HG03045 (cell line): Measurements from ENCODE around the gene DENND5B.
A peak's percentile ranks its signal among the peaks of the same experiment; 100 is the strongest.
"Not testable (repeated sequence)": the region's sequence is repeated elsewhere in the genome, so short reads cannot be mapped to it uniquely, and the experiment has no call there.

ENCODE experiments used
- ATAC-seq: cut with Tn5 transposase; IDR thresholded peaks from one replicate; pipeline ENCODE4 v1.9.1; 2021; ENCODE audit warnings: mild to moderate bottlenecking, moderate library complexity; ENCODE audit not compliant: unreplicated experiment

DENND5B gene

GRCh38 chr12:31590642-31591379 lies at the start of gene DENND5B:
TSS of gene DENND5B (minus strand) at chr12:31591136. CDS start at chr12:31590832, 304 bp downstream.
- ATAC-seq = peak; percentile 54

GRCh38 chr12:31634620-31635019 lies 43.7 kb upstream of the DENND5B start:
- ATAC-seq = no peak

GRCh38 chr12:31633464-31633863 lies 42.5 kb upstream of the DENND5B start:
- ATAC-seq = no peak

GRCh38 chr12:31631809-31632208 lies 40.9 kb upstream of the DENND5B start:
- ATAC-seq = no peak

- no peak for ATAC-seq
These were observed 40.2 kb upstream of the DENND5B start for GRCh38 chr12:31631023-31631724.

- no peak for ATAC-seq
These were observed 39.1 kb upstream of the DENND5B start for GRCh38 chr12:31629756-31630732.

- ATAC-seq = no peak
These were observed 36.6 kb upstream of the DENND5B start for GRCh38 chr12:31627456-31628054.

GRCh38 chr12:31626270-31626995 lies 35.5 kb upstream of the DENND5B start:
- ATAC-seq = no peak

GRCh38 chr12:31622038-31622437 lies 31.1 kb upstream of the DENND5B start:
- no peak for ATAC-seq

GRCh38 chr12:31620311-31620710 lies 29.4 kb upstream of the DENND5B start:
- ATAC-seq = no peak

GRCh38 chr12:31618228-31619025 lies 27.5 kb upstream of the DENND5B start:
- no peak for ATAC-seq

- ATAC-seq = no peak
These were observed 21.9 kb upstream of the DENND5B start for GRCh38 chr12:31612819-31613218.

- not testable (repeated sequence) for ATAC-seq
These were observed 17.4 kb upstream of the DENND5B start for GRCh38 chr12:31608299-31608698.

- no peak for ATAC-seq
These were observed 14.6 kb upstream of the DENND5B start for GRCh38 chr12:31605531-31605930.

GRCh38 chr12:31603546-31604009 lies 12.6 kb upstream of the DENND5B start:
- ATAC-seq = peak; percentile 92

GRCh38 chr12:31600750-31601149 lies 9.8 kb upstream of the DENND5B start:
- no peak for ATAC-seq

GRCh38 chr12:31600252-31600651 lies 9.3 kb upstream of the DENND5B start:
- no peak for ATAC-seq

GRCh38 chr12:31599053-31599452 lies 8.1 kb upstream of the DENND5B start:
- no peak for ATAC-seq

GRCh38 chr12:31597066-31597465 lies 6.1 kb upstream of the DENND5B start:
- ATAC-seq = no peak
